Gastrocnemius medialis (tissue), 4 donors: ENCODE data around the gene SLC36A3.

Experiments used
- POLR2A ChIP-seq, 2 donors: fragments of 450-650 bp; IDR thresholded peaks; one replicate each; pipeline ENCODE4 v1.6.1; 2017; ENCODE audit warnings: antibody characterized with exemption in 2 of 2, mild to moderate bottlenecking in 2 of 2, moderate library complexity in 2 of 2
- TF ChIP-seq, protein P1 (sequence below), 5 experiments: fragments of 450-650 bp in 3 of 5; fragments of 200-600 bp in 2 of 5; sonication (generic) in 2 of 5; IDR thresholded peaks in 4 of 5; conservative IDR thresholded peaks in 1 of 5; 1 replicate in 4 of 5; 2 replicates in 1 of 5; pipeline ENCODE4 v1.5.1; 2016 to 2019; ENCODE audit warnings: antibody characterized with exemption in 5 of 5, mild to moderate bottlenecking in 3 of 5, moderate library complexity in 3 of 5

DNA sequence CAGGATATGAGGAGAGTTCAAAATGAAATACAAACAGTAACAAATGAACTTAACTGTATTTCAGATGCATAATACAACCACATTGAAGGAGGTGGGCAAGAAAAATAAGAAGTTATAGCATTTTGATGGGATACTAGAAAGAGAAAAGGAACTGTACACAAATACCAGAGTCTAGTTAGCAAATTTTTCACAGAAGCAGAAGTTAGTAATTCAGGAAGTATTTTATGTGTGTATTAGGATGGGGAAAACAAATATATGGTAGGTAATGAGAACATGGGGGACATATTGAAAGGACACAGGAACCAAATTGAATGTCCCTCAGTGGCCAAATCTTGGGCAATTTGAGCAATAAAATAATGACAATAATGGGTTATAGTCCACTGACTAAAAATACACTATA, 32.2 kb downstream of the SLC36A3 start:
- TF ChIP-seq, protein P1, sequence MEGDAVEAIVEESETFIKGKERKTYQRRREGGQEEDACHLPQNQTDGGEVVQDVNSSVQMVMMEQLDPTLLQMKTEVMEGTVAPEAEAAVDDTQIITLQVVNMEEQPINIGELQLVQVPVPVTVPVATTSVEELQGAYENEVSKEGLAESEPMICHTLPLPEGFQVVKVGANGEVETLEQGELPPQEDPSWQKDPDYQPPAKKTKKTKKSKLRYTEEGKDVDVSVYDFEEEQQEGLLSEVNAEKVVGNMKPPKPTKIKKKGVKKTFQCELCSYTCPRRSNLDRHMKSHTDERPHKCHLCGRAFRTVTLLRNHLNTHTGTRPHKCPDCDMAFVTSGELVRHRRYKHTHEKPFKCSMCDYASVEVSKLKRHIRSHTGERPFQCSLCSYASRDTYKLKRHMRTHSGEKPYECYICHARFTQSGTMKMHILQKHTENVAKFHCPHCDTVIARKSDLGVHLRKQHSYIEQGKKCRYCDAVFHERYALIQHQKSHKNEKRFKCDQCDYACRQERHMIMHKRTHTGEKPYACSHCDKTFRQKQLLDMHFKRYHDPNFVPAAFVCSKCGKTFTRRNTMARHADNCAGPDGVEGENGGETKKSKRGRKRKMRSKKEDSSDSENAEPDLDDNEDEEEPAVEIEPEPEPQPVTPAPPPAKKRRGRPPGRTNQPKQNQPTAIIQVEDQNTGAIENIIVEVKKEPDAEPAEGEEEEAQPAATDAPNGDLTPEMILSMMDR (IDR thresholded peaks at IDR 0.05 in 4 of 5, conservative IDR thresholded peaks at IDR 0.05 in 1 of 5): no peak
- no peak for TF ChIP-seq POLR2A (IDR thresholded peaks at IDR 0.05)
